SK-N-SH treated with all-trans-retinoic acid at 6 μM for 48 hours (cell line): ENCODE data around the gene TIMP1.

Source experiments
- ATAC-seq: fragments of 200-7000 bp; cut with Tn5 transposase; 3 replicates; pipeline ENCODE4 v1.9.1; 2020; ENCODE audit warnings: mild to moderate bottlenecking, moderate library complexity
- ARNTL ChIP-seq: fragments of 450-650 bp; formaldehyde crosslinking; IDR thresholded peaks from 2 replicates; pipeline ENCODE4 v1.5.0; 2020; ENCODE audit warnings: low read depth, mild to moderate bottlenecking, moderate library complexity, borderline replicate concordance
- BACH2 ChIP-seq: fragments of 250-450 bp; sonication (Bioruptor Pico); IDR thresholded peaks from 2 replicates; pipeline ENCODE4 v1.9.0; 2021; ENCODE audit warnings: mild to moderate bottlenecking, borderline replicate concordance
- CREB5 ChIP-seq: fragments of 250-450 bp; sonication (Bioruptor Pico); IDR thresholded peaks from 2 replicates; pipeline ENCODE4 v1.5.1; 2020; ENCODE audit warnings: low read depth, mild to moderate bottlenecking, moderate library complexity
- CSDC2 ChIP-seq: fragments of 250-450 bp; sonication (Bioruptor Pico); IDR thresholded peaks from 2 replicates; pipeline ENCODE4 v1.5.0; 2020; ENCODE audit warnings: mild to moderate bottlenecking, moderate library complexity
- CSRNP3 ChIP-seq: fragments of 250-450 bp; sonication (Bioruptor Pico); IDR thresholded peaks from 2 replicates; pipeline ENCODE4 v1.5.1; 2021; ENCODE audit warnings: mild to moderate bottlenecking, moderate library complexity
- ESRRG ChIP-seq: fragments of 250-450 bp; sonication (Bioruptor Pico); IDR thresholded peaks from 2 replicates; pipeline ENCODE4 v1.6.1; 2021; ENCODE audit warnings: mild to moderate bottlenecking
- GLIS3 ChIP-seq: fragments of 250-450 bp; sonication (Bioruptor Pico); IDR thresholded peaks from 2 replicates; pipeline ENCODE4 v1.5.0; 2020; ENCODE audit warnings: mild to moderate bottlenecking, moderate library complexity
- ISL1 ChIP-seq: fragments of 250-450 bp; sonication (Bioruptor Pico); IDR thresholded peaks from 2 replicates; pipeline ENCODE4 v2.1.2; 2022; ENCODE audit warnings: mild to moderate bottlenecking, moderate library complexity
- OSR1 ChIP-seq: fragments of 250-450 bp; sonication (Bioruptor Pico); IDR thresholded peaks from 2 replicates; pipeline ENCODE4 v1.8.0; 2022; ENCODE audit warnings: moderate library complexity, mild to moderate bottlenecking, inconsistent platforms
- PATZ1 ChIP-seq: fragments of 250-450 bp; sonication (Bioruptor Pico); IDR thresholded peaks from 2 replicates; pipeline ENCODE4 v1.8.0; 2020; ENCODE audit warnings: mild to moderate bottlenecking, moderate library complexity, borderline replicate concordance
- POU6F1 ChIP-seq: fragments of 250-450 bp; sonication (Bioruptor Pico); IDR thresholded peaks from 2 replicates; pipeline ENCODE4 v1.8.0; 2021; ENCODE audit warnings: low read depth, mild to moderate bottlenecking, moderate library complexity, borderline replicate concordance
- PPARA ChIP-seq: fragments of 250-450 bp; sonication (Bioruptor Pico); IDR thresholded peaks from 2 replicates; pipeline ENCODE4 v1.5.0; 2020; ENCODE audit warnings: mild to moderate bottlenecking, borderline replicate concordance
- RARB ChIP-seq: fragments of 250-450 bp; sonication (Bioruptor Pico); IDR thresholded peaks from 2 replicates; pipeline ENCODE4 v1.8.0; 2021; ENCODE audit warnings: mild to moderate bottlenecking, moderate library complexity
- SNAI2 ChIP-seq: fragments of 250-450 bp; sonication (Bioruptor Pico); IDR thresholded peaks from 2 replicates; pipeline ENCODE4 v1.5.0; 2020; ENCODE audit warnings: mild to moderate bottlenecking, moderate library complexity
- TCF4 ChIP-seq: fragments of 250-450 bp; sonication (Bioruptor Pico); IDR thresholded peaks from 2 replicates; pipeline ENCODE4 v1.8.0; 2021; ENCODE audit warnings: mild to moderate bottlenecking, moderate library complexity, borderline replicate concordance
- TOX ChIP-seq: fragments of 250-450 bp; sonication (Bioruptor Pico); IDR thresholded peaks from 2 replicates; pipeline ENCODE4 v1.8.0; 2021; ENCODE audit warnings: mild to moderate bottlenecking, moderate library complexity, borderline replicate concordance
- TSHZ2 ChIP-seq: fragments of 250-450 bp; sonication (Bioruptor Pico); IDR thresholded peaks from 2 replicates; pipeline ENCODE4 v1.5.0; 2020; ENCODE audit warnings: mild to moderate bottlenecking, moderate library complexity
- ZC3H10 ChIP-seq: fragments of 250-450 bp; sonication (Bioruptor Pico); IDR thresholded peaks from 2 replicates; pipeline ENCODE4 v1.5.1; 2021; ENCODE audit warnings: mild to moderate bottlenecking, moderate library complexity
- ZFP3 ChIP-seq: fragments of 250-450 bp; sonication (Bioruptor Pico); IDR thresholded peaks from 2 replicates; pipeline ENCODE4 v1.5.0; 2020; ENCODE audit warnings: mild to moderate bottlenecking, moderate library complexity
- ZFP30 ChIP-seq: fragments of 450-650 bp; formaldehyde crosslinking; IDR thresholded peaks from 2 replicates; pipeline ENCODE4 v1.5.0; 2022; ENCODE audit warnings: mild to moderate bottlenecking, moderate library complexity
- ZNF565 ChIP-seq: fragments of 450-650 bp; formaldehyde crosslinking; conservative IDR thresholded peaks from 2 replicates; pipeline ENCODE4 v1.5.0; 2020; ENCODE audit warnings: low read depth, mild to moderate bottlenecking, moderate library complexity
- ZNF70 ChIP-seq: fragments of 450-650 bp; formaldehyde crosslinking; IDR thresholded peaks from 2 replicates; pipeline ENCODE4 v1.5.0; 2020; ENCODE audit warnings: mild to moderate bottlenecking, moderate library complexity
- ZNF8 ChIP-seq: fragments of 450-650 bp; formaldehyde crosslinking; IDR thresholded peaks from 2 replicates; pipeline ENCODE4 v1.5.0; 2020; ENCODE audit warnings: mild to moderate bottlenecking, moderate library complexity

Gene TIMP1

GRCh38 chrX:47577424-47577823, 4.8 kb upstream of the TIMP1 start:
- TF ChIP-seq TSHZ2 (CRISPR knock-in tag) (no peak), CSDC2 (CRISPR knock-in tag) (no peak), ZC3H10 (CRISPR knock-in tag) (no peak), ARNTL (CRISPR knock-in tag) (no peak), ZNF70 (no peak), TOX (CRISPR knock-in tag) (no peak), GLIS3 (no peak), ESRRG (CRISPR knock-in tag) (no peak), RARB (CRISPR knock-in tag) (no peak), TCF4 (no peak), SNAI2 (no peak), ZNF565 (CRISPR knock-in tag) (no peak), PATZ1 (CRISPR knock-in tag) (no peak), OSR1 (no peak), BACH2 (CRISPR knock-in tag) (no peak), ZFP3 (CRISPR knock-in tag) (no peak), ZNF8 (CRISPR knock-in tag) (no peak)
- ATAC-seq = no peak

GRCh38 chrX:47577901-47578300, 4.3 kb upstream of the TIMP1 start:
- TF ChIP-seq ZNF8 (CRISPR knock-in tag) = no peak
- TF ChIP-seq ZNF565 (CRISPR knock-in tag) = no peak
- no peak for TF ChIP-seq ESRRG (CRISPR knock-in tag)
- no peak for TF ChIP-seq OSR1
- no peak for TF ChIP-seq BACH2 (CRISPR knock-in tag)
- TF ChIP-seq ZC3H10 (CRISPR knock-in tag) = no peak
- TF ChIP-seq PPARA (CRISPR knock-in tag) = no peak
- no peak for TF ChIP-seq CREB5
- TF ChIP-seq ZNF70 = no peak
- no peak for TF ChIP-seq CSDC2 (CRISPR knock-in tag)
- TF ChIP-seq, all 23 proteins: peak for 0
- no peak for ATAC-seq

GRCh38 chrX:47578692-47579091, 3.5 kb upstream of the TIMP1 start:
- ATAC-seq = no peak
- no peak for TF ChIP-seq SNAI2
- TF ChIP-seq CSRNP3 = no peak
- no peak for TF ChIP-seq POU6F1
- TF ChIP-seq ZNF8 (CRISPR knock-in tag) = no peak
- no peak for TF ChIP-seq GLIS3
- no peak for TF ChIP-seq ZNF70
- no peak for TF ChIP-seq ZC3H10 (CRISPR knock-in tag)
- TF ChIP-seq OSR1 = no peak
- no peak for TF ChIP-seq TCF4
- TF ChIP-seq ISL1 (CRISPR knock-in tag) = no peak
- no peak for TF ChIP-seq ZNF565 (CRISPR knock-in tag)
- TF ChIP-seq ZFP30 (CRISPR knock-in tag) = no peak
- no peak for TF ChIP-seq TOX (CRISPR knock-in tag)
- no peak for TF ChIP-seq ESRRG (CRISPR knock-in tag)
- TF ChIP-seq TSHZ2 (CRISPR knock-in tag) = no peak
- no peak for TF ChIP-seq RARB (CRISPR knock-in tag)
- TF ChIP-seq CSDC2 (CRISPR knock-in tag) = no peak
- TF ChIP-seq PATZ1 (CRISPR knock-in tag) = no peak
- TF ChIP-seq ARNTL (CRISPR knock-in tag) = no peak
